Jurkat, Clone E6-1 (cell line): ENCODE results near the gene PLEKHG4B.

Experiments used
- DNase-seq: peaks from one replicate; pipeline ENCODE4 v3.0.0-alpha.2; 2011; ENCODE audit warnings: low read depth, low spot score
- H3K4me3 ChIP-seq: 2 replicates; pipeline ENCODE4 v1.5.1; 2011; ENCODE audit warnings: mild to moderate bottlenecking, low read length, control low read depth, moderate library complexity

Gene PLEKHG4B

DNA sequence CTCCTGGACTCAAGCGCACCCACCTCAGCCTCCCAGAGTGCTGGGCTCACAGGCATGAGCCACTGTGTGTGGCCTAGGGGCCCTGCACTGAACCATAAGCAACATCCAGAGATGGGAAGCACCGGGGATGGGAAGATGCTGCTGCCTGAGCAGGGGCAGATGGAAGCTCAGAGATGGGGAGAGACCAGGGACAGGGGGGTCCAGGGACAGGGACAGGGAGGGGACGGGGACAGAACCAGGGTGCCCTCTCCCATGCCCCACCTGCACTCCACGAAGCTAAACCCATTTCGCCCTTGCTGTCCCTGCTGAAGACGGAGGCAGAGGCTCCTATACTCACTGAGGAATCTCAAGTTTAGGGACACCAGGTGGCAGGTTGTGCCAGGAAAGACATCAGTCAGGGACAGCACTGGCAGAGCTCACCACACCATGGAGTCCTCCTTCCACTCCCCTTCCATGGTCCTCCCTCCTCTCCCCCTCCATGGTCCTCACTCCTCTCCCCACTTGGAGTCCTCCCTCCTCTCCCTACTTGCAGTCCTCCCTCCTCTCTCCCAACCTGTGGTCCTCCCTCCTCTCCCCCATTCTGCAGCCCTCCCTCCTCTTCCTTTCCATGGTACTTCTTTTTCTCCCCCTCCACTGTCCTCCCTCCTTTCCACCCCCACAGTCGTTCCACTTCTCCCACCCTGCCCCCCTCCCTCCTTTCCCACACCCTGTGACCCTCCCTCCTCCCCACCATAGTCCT is 53.8 kb downstream of the PLEKHG4B start:
- no peak overlapping the region for H3K4me3 ChIP-seq
- DNase-seq = no peak

DNA sequence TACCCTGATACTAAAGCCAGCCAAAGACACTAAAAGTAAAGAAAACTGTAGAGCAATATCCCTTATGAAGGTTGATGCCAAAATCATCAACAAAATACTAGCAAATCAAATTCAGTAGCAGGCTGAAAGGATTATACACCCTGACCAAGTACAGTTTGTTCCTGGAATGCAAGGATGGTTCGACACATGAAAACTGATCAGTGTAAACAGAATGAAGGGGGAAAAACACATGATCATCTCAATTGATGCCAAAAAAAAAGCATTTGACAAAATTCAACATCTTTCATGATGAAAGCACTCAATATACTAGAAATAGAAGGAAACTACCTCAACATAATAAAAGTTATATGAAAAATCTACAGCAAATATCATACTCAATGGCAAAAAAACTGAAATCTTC is 55.8 kb downstream of the PLEKHG4B start:
- no peak for DNase-seq
- no peak overlapping the region for H3K4me3 ChIP-seq

DNA sequence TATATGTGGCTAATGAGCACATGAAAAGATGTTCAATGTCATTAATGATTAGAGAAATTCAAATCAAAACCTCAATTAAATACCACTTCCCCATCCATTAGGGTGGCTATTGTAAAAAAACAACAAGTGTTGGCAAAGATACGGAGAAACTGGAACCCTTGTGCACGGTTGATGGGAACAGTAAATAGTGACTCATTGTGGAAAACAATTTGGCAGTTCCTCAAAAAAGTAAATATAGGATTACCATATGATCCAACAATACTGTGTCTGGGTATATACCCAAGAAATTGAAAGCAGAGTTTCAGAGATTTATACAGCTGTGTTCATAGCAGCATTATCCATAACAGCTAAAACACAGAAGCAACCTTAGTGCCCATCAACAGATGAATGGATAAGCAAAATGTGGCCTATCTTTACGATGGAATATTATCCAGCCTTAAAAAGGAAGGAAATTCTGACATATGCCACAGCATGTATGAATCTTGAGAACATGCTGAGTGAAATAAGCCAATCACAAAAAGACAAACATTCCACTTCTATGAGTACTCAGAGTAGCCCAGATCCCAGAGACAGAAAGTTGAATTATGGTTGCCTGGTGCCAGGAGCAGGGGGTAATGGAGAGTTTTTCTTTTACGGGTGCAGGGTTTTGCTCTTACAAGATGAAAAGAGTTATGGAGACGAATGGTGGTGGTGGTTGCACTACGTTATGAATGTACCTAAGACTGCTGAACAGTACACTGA is 57.9 kb downstream of the PLEKHG4B start:
- no peak overlapping the region for H3K4me3 ChIP-seq
- no peak for DNase-seq

DNA sequence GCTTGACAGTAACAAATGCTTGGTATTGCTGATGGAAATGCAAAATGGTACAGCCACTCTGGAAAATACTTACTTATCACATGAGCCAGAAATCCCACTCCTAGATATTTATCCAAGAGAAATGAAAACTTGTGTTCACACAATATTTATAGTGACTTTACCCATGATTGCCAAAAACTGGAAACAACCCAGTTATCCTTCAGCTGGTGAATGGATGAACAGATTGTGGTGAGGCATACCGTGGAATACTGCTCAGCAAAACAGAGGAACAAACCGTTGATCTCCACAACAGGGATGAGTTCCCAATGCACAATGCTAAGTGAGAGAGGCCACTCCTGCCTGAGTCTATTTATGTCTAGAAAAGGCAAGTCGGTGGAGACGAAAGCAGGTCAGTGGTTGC is 58.8 kb downstream of the PLEKHG4B start:
- H3K4me3 ChIP-seq = no peak overlapping the region
- DNase-seq = no peak

DNA sequence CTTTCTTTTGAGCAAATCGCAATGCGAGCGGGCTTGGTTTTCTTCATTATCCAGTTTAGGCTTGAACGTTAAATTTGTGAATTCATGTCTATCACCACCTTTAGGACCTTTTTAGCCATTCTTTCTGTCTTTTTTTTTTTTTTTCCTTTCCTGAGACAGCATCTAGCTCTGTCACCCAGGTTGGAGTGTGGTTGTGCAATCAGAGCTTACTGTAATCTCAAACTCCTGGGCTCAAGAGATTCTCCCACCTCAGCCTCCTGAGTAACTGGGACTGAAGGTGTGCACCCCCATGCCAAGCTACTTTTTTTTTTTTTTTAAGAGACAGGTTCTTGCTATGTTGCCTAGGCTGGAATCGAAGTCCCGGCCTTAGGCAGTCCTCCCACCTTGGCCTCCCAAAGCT is 60.1 kb downstream of the PLEKHG4B start:
- no peak overlapping the region for H3K4me3 ChIP-seq
- DNase-seq = no peak

DNA sequence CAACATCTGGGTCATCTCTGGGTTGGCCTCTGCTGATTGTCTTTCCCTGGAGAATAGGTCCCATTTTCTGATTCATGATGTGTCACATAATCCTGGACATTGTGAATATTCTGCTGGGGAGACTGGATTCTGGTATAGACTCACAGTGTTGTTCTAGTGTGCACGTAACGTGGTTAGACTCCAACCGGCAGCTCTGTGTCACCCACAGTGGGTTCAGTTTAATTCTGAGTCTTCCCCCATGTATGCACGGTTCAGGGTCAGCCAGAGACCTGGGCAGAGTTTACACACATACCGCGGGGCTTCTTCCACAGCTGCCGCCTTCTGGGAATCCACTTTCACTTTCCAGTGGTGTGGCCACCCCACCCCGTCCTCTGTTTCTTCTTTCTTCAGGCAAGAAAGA is 61.3 kb downstream of the PLEKHG4B start:
- DNase-seq = no peak
- H3K4me3 ChIP-seq = no peak overlapping the region

DNA sequence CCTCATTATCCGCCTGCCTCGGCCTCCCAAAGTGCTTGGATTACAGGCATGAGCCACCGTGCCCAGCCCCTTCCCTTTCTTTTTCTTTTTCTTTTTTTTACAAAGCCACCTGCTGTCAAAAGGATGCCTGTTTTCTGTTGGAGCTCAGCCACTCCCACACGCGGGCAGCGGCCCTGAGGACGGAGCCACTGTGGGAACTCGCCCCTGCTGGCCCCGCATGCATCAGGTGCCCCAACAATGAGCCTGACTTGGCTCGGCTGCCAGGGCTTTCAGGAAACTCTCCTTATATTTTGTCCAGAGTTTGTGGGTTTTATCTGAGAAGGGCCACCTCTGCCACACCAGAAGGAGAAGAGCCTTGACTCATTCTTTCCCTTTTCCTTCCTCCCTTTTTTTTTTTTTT is 62.3 kb downstream of the PLEKHG4B start:
- H3K4me3 ChIP-seq = no peak overlapping the region
- no peak for DNase-seq

DNA sequence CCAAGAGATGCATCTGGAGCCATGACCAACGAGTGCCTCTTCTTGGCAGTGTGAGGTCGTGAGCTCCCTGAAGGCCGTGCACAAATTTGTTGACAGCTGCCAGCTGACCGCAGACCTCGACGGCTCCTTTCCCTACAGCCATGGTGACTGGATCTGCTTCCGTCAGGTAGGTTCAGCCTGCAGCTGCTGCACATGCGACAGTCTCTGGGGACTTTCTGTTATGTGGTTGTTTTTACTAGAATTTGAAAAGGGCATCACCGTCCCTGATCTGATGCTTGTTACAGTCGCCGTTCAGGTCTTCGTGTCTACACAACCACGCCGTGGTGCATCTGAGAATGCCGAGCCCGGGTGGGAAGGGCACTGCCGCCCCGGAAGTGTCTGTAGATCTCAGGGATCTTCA is 62.9 kb downstream of the PLEKHG4B start:
- H3K4me3 ChIP-seq = no peak overlapping the region
- DNase-seq = no peak

DNA sequence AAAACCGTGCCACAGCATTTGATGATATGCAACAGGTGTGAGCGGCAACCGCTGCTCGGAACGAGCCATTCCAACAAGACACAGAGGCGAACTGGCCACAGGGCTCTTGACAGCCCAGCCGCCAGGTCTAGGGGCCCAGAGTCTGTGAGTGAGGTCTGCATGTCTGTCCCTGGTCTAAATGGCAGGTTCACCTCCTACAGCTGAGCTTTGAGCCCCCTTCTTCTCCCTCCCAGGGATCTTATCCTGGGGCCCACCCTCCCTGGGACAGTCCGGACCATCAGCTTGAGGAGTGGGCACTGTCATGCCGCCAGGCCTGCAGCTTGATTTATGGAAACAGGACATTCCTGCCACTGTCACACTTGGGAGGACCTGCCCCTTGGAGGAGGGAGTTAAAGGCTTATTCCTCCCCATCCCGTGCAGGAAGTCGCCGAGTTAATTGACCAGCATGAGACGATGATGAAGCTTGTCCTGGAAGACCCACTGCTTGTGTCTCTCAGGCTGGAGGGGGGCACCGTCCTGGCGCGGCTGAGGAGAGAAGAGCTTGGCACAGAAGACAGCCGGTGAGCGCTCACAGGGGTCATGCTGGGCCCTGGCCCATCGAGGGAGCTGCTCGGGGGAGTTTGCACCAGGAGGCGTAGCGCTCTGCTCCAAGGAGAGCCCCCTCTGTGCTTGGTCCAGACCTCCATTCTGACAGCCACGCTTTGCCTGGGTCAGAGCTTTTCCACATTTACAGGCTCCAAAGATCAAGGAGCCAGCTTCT is 63.9 kb downstream of the PLEKHG4B start:
- H3K4me3 ChIP-seq = no peak overlapping the region
- DNase-seq = no peak

DNA sequence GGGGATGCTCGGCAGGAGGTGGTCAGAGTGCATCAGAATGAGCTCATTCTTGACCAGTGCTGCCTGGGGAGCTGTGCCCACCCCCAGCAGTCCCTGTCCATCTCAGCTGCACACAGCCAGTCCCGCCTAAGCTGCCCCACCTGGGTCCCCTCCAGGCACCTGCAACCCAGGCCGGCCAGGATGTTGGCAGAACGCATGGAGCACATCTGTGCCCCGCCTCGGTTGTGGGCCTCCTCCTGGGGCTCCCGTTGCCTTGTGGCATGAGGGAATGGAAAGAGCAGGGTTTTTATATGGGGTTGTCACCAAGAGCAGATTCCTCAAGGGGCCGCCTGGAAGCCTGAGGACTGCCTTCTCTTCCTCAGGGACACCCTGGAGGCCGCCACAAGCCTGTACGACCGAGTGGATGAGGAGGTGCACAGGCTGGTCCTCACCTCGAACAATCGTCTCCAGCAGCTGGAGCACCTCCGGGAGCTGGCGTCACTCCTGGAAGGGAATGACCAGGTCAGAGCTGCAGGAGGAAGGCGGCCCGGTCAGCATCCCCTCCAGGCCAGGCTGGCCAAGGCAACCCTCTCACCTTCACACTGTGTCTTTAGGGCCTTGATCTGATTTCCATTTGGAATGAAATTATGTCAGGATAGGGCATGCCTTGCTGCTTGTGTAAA is 64.6 kb downstream of the PLEKHG4B start:
- no peak for DNase-seq
- no peak overlapping the region for H3K4me3 ChIP-seq

DNA sequence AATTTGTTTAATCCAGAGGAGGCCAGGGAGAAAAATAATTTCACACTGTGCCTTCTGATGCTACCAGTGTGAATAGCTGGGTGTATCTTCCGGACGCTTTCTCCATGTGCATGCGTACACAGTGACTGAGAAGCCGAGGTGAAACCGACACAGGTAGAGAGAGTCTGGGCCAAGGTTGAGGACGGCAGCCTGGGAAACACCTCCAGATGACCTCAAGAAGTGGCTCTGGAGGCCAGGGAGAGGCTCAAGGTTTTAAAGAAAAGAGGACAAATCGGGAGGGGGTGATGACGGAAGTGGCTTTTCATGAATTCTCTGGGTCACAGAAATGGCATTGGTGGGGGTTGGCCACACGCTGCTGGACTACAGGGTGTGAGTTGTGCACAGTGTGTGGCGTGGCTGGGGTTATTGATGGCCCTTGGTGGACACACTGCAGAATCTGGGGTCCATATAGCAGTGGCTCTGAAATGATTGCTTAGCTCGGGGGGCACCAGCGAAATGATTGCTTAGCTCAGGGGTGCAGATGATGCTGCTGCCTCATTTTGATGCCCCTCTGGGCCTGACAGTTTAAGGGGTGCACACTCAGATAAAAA is 65.3 kb downstream of the PLEKHG4B start:
- no peak overlapping the region for H3K4me3 ChIP-seq
- DNase-seq = no peak

DNA sequence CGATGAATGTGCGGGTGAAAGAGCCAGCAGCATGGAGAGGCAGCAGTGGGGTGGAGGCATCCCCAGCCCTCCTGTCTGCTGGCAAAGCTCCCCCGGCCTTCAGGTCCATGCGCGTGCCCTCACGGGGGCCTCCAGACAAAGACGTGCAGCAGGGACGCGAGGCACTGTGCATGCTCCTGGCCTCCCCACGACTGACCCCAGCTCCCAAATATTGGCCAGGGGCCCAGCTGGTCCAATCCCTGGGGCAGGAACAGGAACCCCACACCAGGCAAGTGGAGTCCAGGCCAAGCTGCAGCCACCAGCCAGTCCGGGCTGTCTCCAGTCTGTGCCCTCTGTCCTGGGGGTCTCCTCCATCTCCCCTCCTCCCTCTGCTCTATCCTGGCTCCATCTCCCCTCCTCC is 65.8 kb downstream of the PLEKHG4B start:
- H3K4me3 ChIP-seq = no peak overlapping the region
- no peak for DNase-seq

DNA sequence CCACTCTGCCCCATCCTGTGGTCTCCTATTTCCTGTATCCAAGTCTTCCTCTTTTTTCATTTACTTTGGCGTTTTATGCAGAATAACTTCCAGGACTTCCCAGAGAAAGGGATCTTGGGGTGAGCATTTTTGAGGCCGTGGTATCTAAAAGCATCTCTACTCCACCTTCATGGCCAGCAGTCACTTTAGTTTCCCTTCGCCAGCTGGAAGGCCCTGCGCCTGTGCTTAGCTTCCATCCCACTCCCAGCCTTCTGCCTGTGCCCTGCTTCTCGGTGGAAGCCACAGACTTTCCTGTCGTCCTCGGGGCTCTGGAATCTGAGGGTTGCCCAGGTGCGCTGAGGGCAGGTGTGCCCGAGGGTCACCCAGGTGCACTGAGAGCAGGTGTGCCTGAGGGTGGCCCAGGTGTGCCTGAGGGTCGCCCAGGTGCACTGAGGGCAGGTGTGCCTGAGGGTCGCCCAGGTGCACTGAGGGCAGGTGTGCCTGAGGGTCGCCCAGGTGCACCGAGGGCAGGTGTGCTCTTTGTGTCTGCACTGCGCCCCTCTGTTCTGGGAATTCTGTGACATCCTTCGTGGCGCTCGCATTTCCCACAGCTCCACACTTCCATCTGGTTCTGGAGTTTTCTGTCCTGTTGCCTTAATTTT is 67.0 kb downstream of the PLEKHG4B start:
- H3K4me3 ChIP-seq = no peak overlapping the region
- DNase-seq = no peak

DNA sequence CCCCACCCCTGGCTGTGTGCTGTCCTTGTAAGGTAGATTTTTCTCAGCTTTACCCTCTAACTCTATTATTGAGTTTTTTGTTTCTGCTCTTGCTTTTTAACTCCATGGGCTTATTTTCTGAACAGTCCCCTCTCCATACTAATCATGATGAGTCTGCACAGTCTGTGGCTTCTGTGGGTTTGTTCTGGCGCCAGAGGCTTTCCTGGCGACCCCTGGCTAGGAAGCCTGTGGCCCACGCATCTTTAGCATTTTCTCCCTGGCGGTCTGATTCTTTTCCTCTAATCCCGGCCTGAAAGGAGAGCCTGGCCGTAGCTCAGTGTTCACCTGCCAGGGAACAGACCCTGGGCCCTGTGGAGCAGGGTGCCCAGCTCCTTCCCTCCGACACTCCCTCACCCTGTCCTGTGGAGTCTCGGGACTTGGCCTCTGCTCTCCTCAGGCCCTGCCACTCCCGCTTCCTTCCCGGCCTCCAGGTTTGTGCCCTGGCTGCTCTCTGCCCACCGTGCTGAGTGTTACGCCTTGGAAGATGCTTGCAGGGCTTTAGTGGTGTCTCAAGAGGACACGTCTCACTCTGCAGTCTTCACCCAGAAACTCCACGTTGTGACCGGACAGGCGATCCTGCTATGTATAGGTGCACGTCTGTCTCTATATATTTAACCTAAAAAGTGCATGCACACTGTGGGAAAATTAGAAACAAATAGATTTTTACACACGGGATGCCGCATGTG is 67.6 kb downstream of the PLEKHG4B start:
- DNase-seq = no peak
- no peak overlapping the region for H3K4me3 ChIP-seq

DNA sequence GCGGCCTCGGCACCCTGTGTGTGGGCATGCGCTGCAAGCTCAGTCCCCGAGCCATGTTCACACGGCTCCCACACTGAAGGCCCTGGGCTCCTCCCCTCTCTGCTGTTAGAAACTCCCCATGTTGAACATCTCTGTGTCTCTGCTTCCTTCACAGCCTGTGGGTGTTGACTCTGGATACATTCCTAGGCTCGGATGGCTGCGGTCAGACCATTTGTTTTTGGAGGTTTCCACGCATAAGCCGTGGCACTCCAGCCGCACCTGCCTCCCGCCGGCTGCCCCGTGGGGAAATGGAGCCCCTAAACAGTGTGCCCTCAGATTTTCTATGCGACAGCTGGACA is 68.2 kb downstream of the PLEKHG4B start:
- H3K4me3 ChIP-seq = no peak overlapping the region
- no peak for DNase-seq

DNA sequence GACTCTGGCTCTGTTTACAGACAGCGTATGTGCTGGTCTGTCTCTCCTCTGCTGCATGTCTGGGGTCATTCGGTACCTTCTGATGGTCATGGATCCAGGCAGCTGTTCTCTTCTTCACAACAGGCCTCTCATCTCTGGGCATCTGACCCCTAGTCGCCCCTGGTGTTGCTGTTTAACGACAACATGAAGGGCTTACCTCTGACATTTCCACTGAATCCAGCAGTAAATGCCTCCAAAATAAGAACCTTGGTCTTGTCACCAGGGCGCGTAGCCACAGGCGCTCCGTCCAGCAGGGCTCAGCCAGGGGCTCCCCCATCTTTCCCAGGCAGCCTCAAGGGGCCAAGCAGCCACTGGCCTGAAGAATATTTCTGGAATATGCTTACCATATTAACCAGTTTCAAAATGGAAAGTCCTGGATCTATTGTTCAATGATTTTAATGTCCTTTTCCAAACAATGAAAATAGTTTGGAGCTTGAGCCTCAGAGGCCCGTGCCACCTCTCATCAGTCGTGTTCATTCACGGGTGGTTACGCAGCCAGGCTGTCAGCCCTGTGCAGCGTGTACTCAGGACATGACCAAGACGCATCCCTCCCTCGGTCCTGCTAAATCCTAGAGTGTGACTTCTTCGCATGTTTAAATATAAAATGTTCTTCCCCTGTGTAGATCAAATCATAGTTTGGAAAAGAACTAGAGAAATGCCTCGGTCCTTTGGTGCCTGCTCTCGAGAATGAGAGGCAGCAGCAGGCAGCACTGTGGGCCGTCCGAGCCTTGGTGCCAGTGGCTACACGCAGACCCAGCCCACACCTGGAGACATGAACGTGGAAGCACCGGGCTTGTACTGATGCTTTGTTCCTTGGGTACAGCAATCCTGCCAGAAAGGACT is 69.2 kb downstream of the PLEKHG4B start:
- no peak overlapping the region for H3K4me3 ChIP-seq
- no peak for DNase-seq

DNA sequence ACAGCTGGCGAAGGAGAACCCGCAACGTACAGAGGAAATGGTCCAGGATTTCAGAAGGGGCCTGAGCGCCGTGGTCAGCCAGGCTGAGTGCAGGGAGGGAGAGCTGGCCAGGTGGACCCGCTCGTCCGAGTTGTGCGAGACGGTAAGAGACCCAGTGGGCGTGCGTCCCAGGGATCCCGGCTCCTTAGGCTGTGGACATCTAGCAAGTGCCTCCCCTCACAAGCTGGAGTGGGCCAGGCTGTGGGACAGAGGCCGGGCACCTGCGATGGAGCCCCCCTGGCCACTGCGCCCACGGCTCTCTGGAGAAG is 69.8 kb downstream of the PLEKHG4B start:
- DNase-seq = no peak
- no peak overlapping the region for H3K4me3 ChIP-seq

DNA sequence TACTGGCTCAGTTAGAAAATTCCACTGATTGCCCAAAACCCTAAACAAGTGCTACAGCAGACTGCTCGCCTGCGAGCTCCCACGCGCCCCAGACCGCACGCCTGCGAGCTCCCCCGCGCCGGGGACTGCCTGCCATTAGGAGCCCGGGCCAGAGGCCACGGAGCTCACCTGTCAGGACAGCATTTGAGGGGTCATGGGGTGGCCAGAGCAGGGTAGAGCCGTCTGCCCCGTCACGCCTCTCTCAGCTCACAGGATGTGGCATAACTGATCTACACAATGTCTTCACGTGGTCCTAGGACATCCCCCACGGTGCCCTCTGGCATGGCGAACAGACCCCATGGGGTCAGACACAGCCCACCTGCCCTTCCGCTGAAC is 70.2 kb downstream of the PLEKHG4B start:
- DNase-seq = no peak
- H3K4me3 ChIP-seq = no peak overlapping the region
